ENCODE measurements around the gene AMBP. TPM values are rescaled to one million over a fixed set of nuclear protein-coding genes. Genes with fewer than 3 reads are reported as not detected.

AMBP gene
- total RNA-seq, 1 donor from 2014 or later = not detected

DNA sequence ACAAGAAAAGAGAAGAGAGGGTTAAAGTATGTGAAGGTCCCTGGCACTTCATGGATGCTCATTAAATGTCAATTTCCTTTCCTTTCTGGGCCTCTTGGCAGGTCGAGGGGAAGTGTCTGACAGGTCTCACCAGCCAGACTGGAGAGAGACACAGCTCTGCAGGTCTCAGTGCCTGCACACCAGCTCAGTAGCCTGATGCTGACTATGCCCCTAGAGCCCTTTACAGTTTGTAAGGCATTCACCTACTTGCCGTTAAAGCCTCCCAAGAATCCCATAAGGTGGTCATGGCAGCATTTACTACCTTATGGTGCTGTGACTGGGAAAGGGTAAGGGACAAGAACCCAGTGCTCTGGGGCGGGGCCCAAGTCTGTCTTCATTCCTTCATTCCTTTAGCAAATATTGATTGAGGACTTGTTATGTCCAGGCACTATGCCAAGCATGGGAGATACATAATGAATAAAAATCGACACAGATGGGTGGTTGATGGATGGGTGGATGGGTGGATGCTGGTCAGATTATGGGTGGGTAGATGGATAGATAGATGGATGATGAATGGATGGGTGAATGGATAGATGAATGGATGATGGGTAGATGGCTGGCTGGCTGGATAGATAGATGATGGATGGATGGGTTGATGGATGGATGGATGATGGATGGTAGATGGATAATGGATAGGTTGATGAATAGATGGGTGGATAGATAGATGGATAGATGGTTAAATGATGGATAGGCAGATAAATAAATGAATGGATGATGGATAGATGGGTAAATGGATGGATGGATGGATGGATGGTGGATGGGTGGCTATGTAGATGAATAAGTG, 42.3 kb upstream of the AMBP start:
- H3K4me3 Mint-ChIP-seq (ENCODE audit: unreplicated experiment) = no peak overlapping the region

GRCh38 chr9:114119242-114120191, 41.4 kb upstream of the AMBP start:
- Mint-ChIP-seq H3K36me3 (ENCODE audit: low read depth) (no peaks in the 10 kb centered on the region), H3K27me3 (ENCODE audit: low read depth) (peaks cover 28% of the 10 kb centered on the region), H3K4me1 (ENCODE audit: low read depth) (peaks cover 4% of the 10 kb centered on the region), H3K27ac (ENCODE audit: unreplicated experiment) (no peak overlapping the region), H3K9me3 (ENCODE audit: low read depth) (no peaks in the 10 kb centered on the region), H3K4me3 (ENCODE audit: unreplicated experiment) (no peak overlapping the region)
- TF ChIP-seq, protein P1, sequence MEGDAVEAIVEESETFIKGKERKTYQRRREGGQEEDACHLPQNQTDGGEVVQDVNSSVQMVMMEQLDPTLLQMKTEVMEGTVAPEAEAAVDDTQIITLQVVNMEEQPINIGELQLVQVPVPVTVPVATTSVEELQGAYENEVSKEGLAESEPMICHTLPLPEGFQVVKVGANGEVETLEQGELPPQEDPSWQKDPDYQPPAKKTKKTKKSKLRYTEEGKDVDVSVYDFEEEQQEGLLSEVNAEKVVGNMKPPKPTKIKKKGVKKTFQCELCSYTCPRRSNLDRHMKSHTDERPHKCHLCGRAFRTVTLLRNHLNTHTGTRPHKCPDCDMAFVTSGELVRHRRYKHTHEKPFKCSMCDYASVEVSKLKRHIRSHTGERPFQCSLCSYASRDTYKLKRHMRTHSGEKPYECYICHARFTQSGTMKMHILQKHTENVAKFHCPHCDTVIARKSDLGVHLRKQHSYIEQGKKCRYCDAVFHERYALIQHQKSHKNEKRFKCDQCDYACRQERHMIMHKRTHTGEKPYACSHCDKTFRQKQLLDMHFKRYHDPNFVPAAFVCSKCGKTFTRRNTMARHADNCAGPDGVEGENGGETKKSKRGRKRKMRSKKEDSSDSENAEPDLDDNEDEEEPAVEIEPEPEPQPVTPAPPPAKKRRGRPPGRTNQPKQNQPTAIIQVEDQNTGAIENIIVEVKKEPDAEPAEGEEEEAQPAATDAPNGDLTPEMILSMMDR (IDR thresholded peaks at IDR 0.05) = no peak
- no peak for DNase-seq (ENCODE audit: low spot score)

More for the DNA sequence above, 42.3 kb upstream of the AMBP start:
- TF ChIP-seq, protein P1 (IDR thresholded peaks at IDR 0.05) = no peak
- H3K9me3 Mint-ChIP-seq (ENCODE audit: low read depth) = no peaks in the 10 kb centered on the region
- H3K36me3 Mint-ChIP-seq (ENCODE audit: low read depth) = no peaks in the 10 kb centered on the region
- peaks cover 4% of the 10 kb centered on the region for H3K4me1 Mint-ChIP-seq (ENCODE audit: low read depth)
- no peak for DNase-seq (ENCODE audit: low spot score)
- no peak overlapping the region for H3K27ac Mint-ChIP-seq (ENCODE audit: unreplicated experiment)
- H3K27me3 Mint-ChIP-seq (ENCODE audit: low read depth) = peaks cover 26% of the 10 kb centered on the region

GRCh38 chr9:114117996-114118830, 40.1 kb upstream of the AMBP start:
- no peaks in the 10 kb centered on the region for H3K9me3 Mint-ChIP-seq (ENCODE audit: low read depth)
- H3K27me3 Mint-ChIP-seq (ENCODE audit: low read depth) = peaks cover 28% of the 10 kb centered on the region
- H3K27ac Mint-ChIP-seq (ENCODE audit: unreplicated experiment) = no peak overlapping the region
- TF ChIP-seq, protein P1 (IDR thresholded peaks at IDR 0.05) = no peak
- peak; percentile 2 for DNase-seq (ENCODE audit: low spot score)
- H3K4me3 Mint-ChIP-seq (ENCODE audit: unreplicated experiment) = no peak overlapping the region
- peaks cover 10% of the 10 kb centered on the region for H3K4me1 Mint-ChIP-seq (ENCODE audit: low read depth)
- H3K36me3 Mint-ChIP-seq (ENCODE audit: low read depth) = no peaks in the 10 kb centered on the region

DNA sequence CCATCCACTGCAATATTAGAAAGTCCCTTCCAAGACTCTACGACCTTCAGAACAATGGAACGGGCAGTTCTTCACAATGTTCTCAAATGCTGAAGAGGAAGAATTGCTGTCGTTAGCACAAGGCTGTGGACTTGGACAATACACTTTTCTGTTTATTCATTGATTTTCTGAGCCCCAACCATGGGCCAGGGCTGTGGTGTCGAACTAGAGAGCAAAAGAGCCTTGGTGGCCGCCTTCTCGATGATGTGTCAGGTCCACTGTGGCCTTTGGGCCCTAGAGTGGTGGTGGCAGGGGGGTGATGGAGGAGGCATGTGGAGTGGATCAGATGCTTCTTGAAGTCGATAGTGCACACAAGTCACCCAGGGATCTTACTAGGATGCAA, 39.5 kb upstream of the AMBP start:
- Mint-ChIP-seq H3K27me3 (ENCODE audit: low read depth) (peaks cover 28% of the 10 kb centered on the region), H3K27ac (ENCODE audit: unreplicated experiment) (no peak overlapping the region), H3K36me3 (ENCODE audit: low read depth) (no peaks in the 10 kb centered on the region), H3K4me3 (ENCODE audit: unreplicated experiment) (no peak overlapping the region), H3K9me3 (ENCODE audit: low read depth) (no peaks in the 10 kb centered on the region), H3K4me1 (ENCODE audit: low read depth) (peaks cover 16% of the 10 kb centered on the region)
- peak; percentile 32 for DNase-seq (ENCODE audit: low spot score)
- TF ChIP-seq, protein P1 (IDR thresholded peaks at IDR 0.05) = no peak
